Colonic mucosa (tissue), 4 donors: Measurements from ENCODE around the gene RGMA. TPM values are rescaled to one million over a fixed set of nuclear protein-coding genes. Genes with fewer than 3 reads are reported as not detected.
"Not testable (repeated sequence)": the region's sequence is repeated elsewhere in the genome, so short reads cannot be mapped to it uniquely, and the experiment has no call there.

ENCODE experiments used
- DNase-seq: peaks from one replicate; pipeline ENCODE4 v3.0.0-alpha.2; 2020
- H3K27ac ChIP-seq: fragments of 200-600 bp; one replicate; pipeline ENCODE4 v1.8.0; 2021
- H3K27me3 ChIP-seq: fragments of 200-600 bp; one replicate; pipeline ENCODE4 v1.8.0; 2021
- H3K36me3 ChIP-seq: fragments of 200-600 bp; one replicate; pipeline ENCODE4 v1.8.0; 2021
- H3K4me1 ChIP-seq: fragments of 200-600 bp; one replicate; pipeline ENCODE4 v1.8.0; 2021; ENCODE audit warnings: mild to moderate bottlenecking
- H3K4me3 ChIP-seq: fragments of 200-600 bp; one replicate; pipeline ENCODE4 v1.8.0; 2021
- H3K9ac ChIP-seq, 2 donors: one replicate each; pipeline ENCODE4 v1.7.0; 2013; ENCODE audit warnings: control low read depth in 2 of 2, low read depth in 2 of 2, low read length in 2 of 2
- H3K9me3 ChIP-seq: fragments of 200-600 bp; one replicate; pipeline ENCODE4 v1.8.0; 2021
- CTCF ChIP-seq: fragments of 200-600 bp; IDR thresholded peaks from one replicate; pipeline ENCODE4 v1.8.0; 2022; ENCODE audit warnings: antibody characterized with exemption, mild to moderate bottlenecking
- intact Hi-C: fragments of 100-400 bp; cut with DNase I; formaldehyde crosslinking; loops from one replicate; pipeline ENCODE4 v1.14.1; 2022
- total RNA-seq, 2 donors: library from RNA; stranded (reverse); fragmentation: NEBNext Ultra II Directional in 1 of 2; extraction: Animal tissue kit (Norgen Biotek cat#: 25700) in 1 of 2; gene quantifications; one replicate each; pipeline ENCODE4 v1.2.1, GENCODE V29; 2021
- donor health status: healthy.
- donor health status: DM: no; HTN: no; CAD: no.
- donor health status: DM: no; HTN: no; CAD: no.

RGMA gene
- total RNA-seq, 2 donors from 2014 or later = 4.2 to 12.4 TPM

DNA sequence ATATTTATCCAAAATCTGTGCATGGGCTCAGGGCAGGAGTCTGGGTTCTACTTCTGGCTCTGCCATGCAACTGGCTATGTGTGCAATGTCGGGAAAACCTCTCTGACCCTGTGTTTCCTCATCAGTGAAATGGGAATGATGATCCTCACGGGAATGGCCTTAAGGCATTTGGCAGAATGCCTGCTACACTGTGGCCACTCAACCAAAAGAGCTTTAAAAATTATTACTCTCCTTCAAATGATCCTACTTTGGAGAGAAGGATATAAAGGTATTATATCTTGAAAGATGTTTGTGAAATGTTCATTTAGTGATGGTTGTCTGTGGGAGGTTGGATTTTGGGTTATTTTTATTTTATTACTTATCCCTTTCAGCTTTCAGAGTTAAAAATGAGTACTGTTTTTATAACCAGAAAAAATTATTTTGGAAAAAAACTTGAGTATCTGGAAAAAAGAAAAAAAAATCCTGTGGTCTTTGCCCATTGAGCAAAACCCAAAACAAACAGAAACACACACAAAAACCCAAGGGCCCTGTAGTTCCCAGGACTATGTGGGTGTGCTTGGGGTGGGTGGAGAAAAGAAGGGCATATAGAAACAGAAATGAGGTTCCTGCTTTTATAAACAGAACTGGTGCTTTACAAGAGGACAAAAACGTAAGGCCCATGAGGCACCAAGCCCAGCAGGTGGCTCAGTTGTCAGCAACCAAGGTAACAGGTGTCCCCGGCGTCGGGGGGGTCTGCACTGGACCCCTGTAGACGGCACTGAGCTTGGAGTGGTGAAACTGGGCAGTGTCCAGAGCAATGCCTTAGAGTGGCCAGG is 22.0 kb downstream of the RGMA start:
- intact Hi-C loops = loop anchor here (2.0 kb wide), 1 partner anchor 18 kb away; no protein-coding TSS in a partner anchor
- no peak overlapping the region for H3K27ac ChIP-seq
- no peak overlapping the region for H3K4me3 ChIP-seq
- H3K4me1 ChIP-seq = no peaks in the 10 kb centered on the region
- no peaks in the 10 kb centered on the region for H3K36me3 ChIP-seq
- no peak for TF ChIP-seq CTCF
- H3K9ac ChIP-seq = no peak overlapping the region
- H3K27me3 ChIP-seq = peaks cover 8% of the 10 kb centered on the region
- no peaks in the 10 kb centered on the region for H3K9me3 ChIP-seq
- DNase-seq = no peak

DNA sequence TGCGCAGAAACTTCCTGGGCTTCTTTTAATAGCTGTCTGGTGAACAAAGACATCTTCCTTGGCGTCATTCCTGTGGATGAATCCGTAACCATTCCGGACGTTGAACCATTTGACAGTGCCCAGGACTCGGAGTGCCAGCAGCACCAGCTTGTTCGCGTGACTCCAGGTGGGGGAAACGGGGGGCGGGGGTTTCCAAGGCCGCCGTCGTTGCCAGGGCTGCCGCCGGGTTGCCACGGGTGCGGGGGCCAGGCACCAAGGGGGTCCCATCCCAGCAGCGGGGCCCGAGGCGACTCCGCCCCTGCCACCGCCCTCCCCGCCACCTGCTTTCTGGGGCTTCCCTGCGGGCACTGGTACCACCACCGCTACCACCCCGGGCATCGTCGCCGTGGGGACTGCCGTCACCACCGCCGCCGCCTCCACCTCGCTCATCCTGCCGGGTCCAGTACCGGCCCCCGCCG is 22.8 kb downstream of the RGMA start:
- TF ChIP-seq CTCF = no peak
- Histone ChIP-seq H3K27me3 (no peaks in the 10 kb centered on the region), H3K27ac (no peak overlapping the region), H3K9ac (no peak overlapping the region), H3K36me3 (no peaks in the 10 kb centered on the region), H3K4me1 (no peaks in the 10 kb centered on the region), H3K4me3 (no peak overlapping the region), H3K9me3 (no peaks in the 10 kb centered on the region)
- intact Hi-C loops = loop anchor here (2.0 kb wide), 1 partner anchor 17 kb away; no protein-coding TSS in a partner anchor
- no peak for DNase-seq

GRCh38 chr15:93065641-93066045 is 23.4 kb downstream of the RGMA start:
- DNase-seq = no peak
- H3K27me3 ChIP-seq = no peaks in the 10 kb centered on the region
- intact Hi-C loops = loop anchor here (2.0 kb wide), 1 partner anchor 17 kb away; no protein-coding TSS in a partner anchor
- H3K9me3 ChIP-seq = no peaks in the 10 kb centered on the region
- H3K4me1 ChIP-seq = no peaks in the 10 kb centered on the region
- H3K36me3 ChIP-seq = no peaks in the 10 kb centered on the region
- H3K27ac ChIP-seq = no peak overlapping the region
- no peak overlapping the region for H3K4me3 ChIP-seq
- no peak for TF ChIP-seq CTCF
- no peak overlapping the region for H3K9ac ChIP-seq

DNA sequence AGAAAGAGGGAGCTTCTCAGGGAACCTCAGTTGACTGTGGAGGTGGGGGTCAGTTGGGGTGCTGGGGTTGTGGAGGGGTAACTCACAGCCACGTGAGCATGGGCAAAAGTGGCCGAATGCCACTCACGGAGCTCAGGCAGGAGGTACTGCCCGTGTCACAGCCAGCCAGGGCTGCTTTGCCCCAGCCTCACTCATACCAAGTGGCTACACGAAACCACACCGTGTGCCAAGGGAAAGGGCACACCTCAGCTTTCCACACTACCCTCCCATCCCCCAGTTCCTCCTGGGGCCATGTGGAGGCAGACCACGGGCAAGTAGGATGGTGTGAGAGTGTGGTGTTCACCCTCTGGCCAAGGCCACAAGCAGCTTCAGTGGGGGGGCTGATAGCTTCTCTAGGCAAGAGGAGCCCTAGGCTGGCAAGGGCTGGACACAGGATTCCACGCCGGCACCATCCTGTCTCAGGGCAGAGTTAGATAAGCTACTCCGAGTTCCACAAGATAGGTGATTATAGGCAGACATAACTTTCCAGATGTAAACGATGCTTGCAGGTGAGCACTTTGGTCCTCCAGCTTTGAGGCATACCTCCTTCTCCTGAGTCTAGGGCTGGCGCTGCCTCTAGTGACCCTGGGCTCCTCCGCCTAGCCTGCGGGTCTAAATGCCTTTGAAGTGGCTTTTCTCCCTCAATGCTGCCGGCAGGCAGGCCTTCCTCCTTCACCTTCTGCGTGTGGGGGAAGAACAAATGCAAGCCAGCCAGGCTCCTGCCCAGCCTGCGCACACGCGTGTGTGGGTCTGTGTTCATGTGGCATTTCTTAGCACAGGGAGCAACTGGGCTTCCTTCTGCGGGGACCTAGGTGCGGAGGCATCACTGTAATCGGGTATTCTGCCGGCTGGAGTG is 25.0 kb downstream of the RGMA start:
- no peak overlapping the region for H3K27ac ChIP-seq
- no peaks in the 10 kb centered on the region for H3K36me3 ChIP-seq
- no peaks in the 10 kb centered on the region for H3K27me3 ChIP-seq
- intact Hi-C loops = no loop called here
- H3K9me3 ChIP-seq = no peaks in the 10 kb centered on the region
- H3K9ac ChIP-seq = no peak overlapping the region
- no peak for TF ChIP-seq CTCF
- DNase-seq = no peak
- no peaks in the 10 kb centered on the region for H3K4me1 ChIP-seq
- no peak overlapping the region for H3K4me3 ChIP-seq

- Histone ChIP-seq H3K27ac (no peak overlapping the region), H3K36me3 (no peaks in the 10 kb centered on the region), H3K9ac (no peak overlapping the region), H3K27me3 (no peaks in the 10 kb centered on the region), H3K4me3 (no peak overlapping the region), H3K9me3 (no peaks in the 10 kb centered on the region), H3K4me1 (no peaks in the 10 kb centered on the region)
- DNase-seq = no peak
- intact Hi-C loops = no loop called here
- no peak for TF ChIP-seq CTCF
These were observed 25.7 kb downstream of the RGMA start for GRCh38 chr15:93063262-93063671.

DNA sequence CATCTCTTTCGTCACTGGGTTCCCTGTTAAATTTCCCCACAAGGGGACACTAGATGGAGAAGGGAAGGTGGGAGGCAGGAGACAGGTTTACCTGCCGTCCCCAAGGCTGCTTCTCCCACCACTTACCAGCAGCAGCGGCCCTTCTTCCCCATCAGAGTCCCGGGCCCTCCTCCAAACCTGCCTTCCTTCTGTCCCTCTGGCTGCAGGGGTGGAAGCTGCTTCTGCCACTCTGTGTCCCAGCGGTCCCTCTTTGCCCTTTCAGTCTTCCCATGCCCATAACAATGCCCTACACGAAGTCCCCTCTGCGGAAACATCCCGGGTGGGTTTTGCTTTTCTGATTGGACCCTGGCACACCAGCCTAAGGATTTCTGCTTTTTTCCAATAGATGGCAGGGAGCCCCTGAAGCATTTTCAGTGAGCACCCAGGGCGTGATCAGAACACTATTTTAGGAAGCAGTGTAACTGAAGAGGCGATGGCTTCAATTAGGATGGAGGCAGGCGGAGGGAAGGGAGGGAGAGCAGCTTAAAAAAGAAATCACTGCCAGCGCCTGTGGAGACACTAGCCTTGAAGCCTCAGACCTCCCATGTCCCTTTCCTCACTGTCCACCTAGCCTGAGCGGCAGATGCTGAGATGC is 26.3 kb downstream of the RGMA start:
- DNase-seq, intact Hi-C loops, H3K36me3 ChIP-seq, H3K9me3 ChIP-seq, H3K27me3 ChIP-seq, H3K4me1 ChIP-seq, H3K9ac ChIP-seq, H3K4me3 ChIP-seq, H3K27ac ChIP-seq: not testable (repeated sequence)
